HL-60 (cell line): Measurements from ENCODE around the gene PPBP.

Experiments
- GABPA ChIP-seq: IDR thresholded peaks from 2 replicates; pipeline ENCODE4 v1.6.1; 2012; ENCODE audit warnings: low read depth
- POLR2AphosphoS5 ChIP-seq: IDR thresholded peaks from 2 replicates; pipeline ENCODE4 v1.6.1; 2012; ENCODE audit warnings: low read depth
- TF ChIP-seq, protein P1 (sequence below): IDR thresholded peaks from one replicate; pipeline ENCODE4 v1.5.1; 2011; ENCODE audit warnings: low read length, control low read depth, inconsistent platforms; ENCODE audit not compliant: insufficient read depth

DNA sequence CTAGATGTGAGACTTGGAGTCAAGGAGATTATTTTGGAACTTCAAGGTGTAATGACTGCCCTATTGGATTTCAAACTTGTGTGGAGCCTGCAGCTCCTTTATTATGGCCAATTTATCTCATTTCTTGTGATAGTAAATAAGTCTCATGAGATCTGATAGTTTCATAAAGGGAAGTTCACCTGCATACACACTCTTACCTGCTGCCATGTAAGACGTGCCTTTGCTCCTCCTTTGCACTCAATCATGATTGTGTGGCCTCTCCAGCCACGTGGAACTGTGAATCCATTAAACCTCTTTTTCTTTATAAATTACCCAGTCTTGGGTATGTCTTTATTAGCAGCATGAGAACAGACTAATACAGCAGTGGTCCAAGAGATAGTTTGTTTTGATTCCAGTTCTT, 25.3 kb downstream of the PPBP start:
- TF ChIP-seq, protein P1, sequence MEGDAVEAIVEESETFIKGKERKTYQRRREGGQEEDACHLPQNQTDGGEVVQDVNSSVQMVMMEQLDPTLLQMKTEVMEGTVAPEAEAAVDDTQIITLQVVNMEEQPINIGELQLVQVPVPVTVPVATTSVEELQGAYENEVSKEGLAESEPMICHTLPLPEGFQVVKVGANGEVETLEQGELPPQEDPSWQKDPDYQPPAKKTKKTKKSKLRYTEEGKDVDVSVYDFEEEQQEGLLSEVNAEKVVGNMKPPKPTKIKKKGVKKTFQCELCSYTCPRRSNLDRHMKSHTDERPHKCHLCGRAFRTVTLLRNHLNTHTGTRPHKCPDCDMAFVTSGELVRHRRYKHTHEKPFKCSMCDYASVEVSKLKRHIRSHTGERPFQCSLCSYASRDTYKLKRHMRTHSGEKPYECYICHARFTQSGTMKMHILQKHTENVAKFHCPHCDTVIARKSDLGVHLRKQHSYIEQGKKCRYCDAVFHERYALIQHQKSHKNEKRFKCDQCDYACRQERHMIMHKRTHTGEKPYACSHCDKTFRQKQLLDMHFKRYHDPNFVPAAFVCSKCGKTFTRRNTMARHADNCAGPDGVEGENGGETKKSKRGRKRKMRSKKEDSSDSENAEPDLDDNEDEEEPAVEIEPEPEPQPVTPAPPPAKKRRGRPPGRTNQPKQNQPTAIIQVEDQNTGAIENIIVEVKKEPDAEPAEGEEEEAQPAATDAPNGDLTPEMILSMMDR = no peak
- TF ChIP-seq POLR2AphosphoS5 = no peak
- TF ChIP-seq GABPA = no peak
